NCI-H345 (cell line): ENCODE measurements around the gene FKBP6.
"Not testable (repeated sequence)": the region's sequence is repeated elsewhere in the genome, so short reads cannot be mapped to it uniquely, and the experiment has no call there.

Source experiments
- DNase-seq: peaks from one replicate; lab custom pipeline; 2025; lab: John Stamatoyannopoulos, UW

Gene FKBP6, protein sequence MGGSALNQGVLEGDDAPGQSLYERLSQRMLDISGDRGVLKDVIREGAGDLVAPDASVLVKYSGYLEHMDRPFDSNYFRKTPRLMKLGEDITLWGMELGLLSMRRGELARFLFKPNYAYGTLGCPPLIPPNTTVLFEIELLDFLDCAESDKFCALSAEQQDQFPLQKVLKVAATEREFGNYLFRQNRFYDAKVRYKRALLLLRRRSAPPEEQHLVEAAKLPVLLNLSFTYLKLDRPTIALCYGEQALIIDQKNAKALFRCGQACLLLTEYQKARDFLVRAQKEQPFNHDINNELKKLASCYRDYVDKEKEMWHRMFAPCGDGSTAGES

DNA sequence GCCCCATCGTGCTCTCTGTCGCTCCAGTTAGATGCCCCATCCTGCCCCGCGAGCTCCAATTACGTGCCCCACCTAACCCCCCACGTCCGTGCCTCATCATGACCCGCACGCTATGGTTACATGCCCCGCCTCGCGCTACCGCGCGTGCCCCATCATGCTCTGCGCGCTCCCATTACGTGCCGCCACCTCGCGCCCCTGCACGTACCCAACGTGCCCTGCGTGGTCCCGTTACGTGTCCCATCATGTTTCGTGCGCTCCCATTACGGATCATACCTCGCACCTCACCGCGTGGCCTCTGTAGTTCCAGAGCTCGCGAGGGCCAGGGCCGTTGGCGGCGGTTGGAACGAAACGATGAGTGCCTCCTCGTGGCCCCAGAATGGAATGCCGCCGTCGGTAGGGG, at the start of gene FKBP6, which contains the start of gene TRIM50:
TSS of gene FKBP6 (plus strand) at position 240 of the 400 bp plus-strand sequence. CDS start 268 bp downstream, outside the sequence.
TSS of gene TRIM50 (minus strand) at position 161 of the 400 bp plus-strand sequence. CDS start 3,295 bp downstream, outside the sequence.
- not testable (repeated sequence) for DNase-seq

DNA sequence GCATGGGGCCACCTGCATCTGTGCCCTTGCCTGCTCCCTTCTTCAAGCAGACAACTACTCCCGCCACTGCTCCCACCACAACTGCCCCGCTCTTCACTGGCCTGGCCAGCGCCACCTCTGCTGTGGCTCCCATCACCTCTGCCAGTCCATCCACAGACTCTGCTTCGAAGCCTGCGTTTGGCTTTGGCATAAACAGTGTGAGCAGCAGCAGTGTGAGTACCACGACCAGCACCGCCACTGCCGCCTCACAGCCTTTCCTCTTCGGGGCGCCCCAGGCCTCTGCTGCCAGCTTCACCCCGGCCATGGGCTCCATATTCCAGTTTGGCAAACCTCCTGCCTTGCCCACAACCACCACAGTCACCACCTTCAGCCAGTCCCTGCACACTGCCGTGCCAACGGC, 30.7 kb upstream of the FKBP6 start:
- not testable (repeated sequence) for DNase-seq

DNA sequence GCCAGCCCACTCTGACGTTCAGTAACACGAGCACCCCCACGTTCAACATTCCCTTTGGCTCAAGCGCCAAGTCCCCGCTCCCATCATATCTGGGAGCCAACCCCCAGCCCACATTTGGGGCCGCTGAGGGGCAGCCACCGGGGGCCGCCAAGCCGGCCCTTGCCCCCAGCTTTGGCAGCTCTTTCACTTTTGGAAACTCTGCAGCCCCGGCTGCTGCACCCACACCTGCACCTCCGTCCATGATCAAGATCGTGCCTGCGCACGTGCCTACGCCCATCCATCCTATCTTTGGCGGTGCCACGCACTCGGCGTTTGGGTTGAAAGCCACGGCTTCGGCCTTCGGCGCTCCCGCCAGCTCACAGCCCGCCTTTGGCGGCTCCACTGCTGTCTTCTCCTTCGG, 30.3 kb upstream of the FKBP6 start:
- not testable (repeated sequence) for DNase-seq

DNA sequence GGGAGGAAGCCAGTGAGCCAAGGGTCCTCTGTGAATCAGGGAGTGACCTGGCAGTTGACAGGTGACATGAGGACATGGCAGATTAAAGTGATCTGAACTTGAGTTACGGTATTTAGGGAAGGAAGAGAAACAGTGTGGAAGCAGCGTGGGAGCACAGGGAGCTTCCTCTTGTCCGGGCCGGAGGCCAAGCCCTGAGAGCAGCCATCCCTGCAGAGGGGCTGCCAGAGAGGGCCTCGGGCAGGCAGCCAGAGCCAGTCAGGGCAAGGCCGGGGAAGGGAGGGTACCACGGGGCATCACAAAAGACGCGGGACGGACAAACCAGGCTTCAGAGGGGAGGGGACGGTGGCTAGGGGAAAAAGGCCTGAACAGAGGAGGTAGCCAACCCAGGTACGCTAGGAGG, 28.1 kb upstream of the FKBP6 start:
- DNase-seq = not testable (repeated sequence)

DNA sequence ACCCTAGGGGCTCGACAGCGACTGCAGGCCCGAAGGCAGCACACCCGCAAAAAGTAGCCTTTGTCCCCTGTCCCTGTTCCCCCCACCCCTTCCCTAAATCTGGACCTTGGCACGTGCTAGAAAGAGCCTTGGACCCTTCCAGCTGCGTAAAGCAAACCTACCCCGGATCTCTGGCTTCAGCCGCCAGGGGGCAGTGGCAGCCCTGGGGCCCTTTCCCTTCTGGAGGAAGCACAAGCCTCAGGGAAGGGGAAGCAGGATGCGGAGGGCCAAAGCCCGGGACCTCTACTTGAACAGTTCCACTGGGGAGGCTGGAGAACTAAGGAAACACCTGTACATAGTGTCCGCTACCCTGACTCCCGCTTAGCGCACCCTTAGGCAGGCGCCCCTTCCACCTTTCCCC, 26.9 kb upstream of the FKBP6 start:
- not testable (repeated sequence) for DNase-seq

DNA sequence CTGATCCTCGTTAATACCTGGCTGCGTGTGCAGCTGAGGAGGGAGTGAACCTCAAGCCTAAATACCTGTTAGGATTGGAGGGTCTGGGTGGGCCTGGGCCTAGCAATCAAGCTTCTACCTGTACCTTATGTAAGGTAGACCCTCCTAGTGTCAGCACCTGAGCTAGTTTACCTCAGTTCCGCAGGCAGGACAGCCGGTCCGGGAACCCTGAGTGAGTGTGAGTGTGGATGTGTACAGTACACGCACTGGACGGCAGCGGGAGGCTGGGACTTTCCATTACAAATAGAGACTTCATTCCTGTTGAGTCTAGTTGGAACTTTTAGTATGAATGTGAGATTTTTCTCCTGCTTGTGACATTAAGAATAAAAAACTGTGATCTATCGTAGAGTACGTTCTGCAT, 25.1 kb upstream of the FKBP6 start:
- not testable (repeated sequence) for DNase-seq

DNA sequence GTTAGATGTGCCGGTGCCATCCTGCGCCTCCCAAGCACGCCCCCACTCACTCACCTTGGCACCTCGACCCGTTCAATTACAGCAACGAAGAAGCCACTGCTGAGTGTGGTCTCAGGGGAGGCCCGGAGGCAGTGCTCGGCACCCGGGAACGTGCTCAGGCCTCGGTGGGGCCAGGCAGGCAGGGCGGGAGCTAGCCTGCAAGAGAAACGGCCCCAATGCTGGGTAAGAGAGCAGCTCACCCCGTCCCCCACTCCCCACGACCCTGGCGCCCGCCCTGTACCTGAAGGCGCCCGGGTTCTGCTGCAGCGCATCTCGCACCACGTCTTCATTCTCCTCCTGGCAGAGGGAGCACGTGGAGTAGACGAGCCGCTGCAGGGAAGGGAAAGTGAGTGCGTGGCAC, 24.4 kb upstream of the FKBP6 start:
- no peak for DNase-seq

DNA sequence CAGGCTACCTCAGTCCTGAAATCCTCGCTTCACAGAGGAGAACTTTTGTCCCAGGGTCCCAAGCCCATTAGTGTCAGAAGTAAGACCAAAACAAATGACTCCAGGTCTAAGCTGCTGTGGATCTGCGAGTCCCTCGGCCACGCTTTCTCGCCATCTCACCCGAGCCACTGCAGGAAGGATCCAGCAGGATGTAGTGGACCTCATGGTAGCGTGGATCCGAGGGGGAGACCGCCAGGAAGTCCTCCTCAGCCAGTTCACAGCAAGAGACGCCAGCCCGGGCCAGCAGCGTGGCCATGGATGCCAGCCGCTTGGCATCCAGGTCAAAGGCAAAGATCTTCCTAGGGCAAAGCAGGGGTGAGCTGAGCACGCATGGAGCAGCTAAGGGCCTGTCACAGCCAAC, 23.9 kb upstream of the FKBP6 start:
- no peak for DNase-seq

DNA sequence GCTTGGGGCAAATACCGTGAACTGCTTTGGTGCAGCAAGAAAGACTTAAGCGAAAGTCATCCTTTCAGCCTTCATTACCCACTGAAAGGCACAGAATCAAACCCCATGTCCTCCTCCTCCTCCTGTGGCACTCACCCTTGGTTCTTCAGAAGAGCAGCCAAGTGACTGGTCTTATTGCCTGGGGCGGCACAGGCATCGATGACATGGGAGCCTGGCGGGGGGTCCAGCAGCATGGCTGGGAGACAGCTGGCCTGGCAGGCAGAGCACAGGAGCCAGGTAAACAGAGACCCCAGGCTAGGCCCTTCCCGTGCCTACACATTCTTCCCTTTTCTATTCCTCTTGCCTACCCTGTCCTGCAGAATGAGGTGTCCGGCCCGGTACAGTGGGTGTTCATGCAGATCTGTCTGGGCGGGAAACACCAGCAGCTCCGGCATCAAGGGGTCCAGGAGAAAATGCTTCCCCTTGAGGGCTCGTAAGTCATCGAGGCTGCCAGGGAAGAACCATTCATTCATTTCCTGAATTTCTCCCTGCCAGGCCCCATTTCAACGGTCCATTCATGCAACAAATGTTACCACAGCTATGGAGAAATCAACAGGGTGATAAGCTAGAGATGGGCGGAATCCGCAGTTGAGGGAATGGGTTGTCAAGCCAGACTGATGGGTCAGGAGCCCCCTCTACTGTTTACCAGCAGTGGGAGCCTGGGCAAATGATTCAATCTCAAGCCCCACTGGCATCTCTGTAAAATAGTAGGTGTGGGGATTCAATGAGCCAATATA, 23.2 kb upstream of the FKBP6 start:
- DNase-seq = not testable (repeated sequence)

DNA sequence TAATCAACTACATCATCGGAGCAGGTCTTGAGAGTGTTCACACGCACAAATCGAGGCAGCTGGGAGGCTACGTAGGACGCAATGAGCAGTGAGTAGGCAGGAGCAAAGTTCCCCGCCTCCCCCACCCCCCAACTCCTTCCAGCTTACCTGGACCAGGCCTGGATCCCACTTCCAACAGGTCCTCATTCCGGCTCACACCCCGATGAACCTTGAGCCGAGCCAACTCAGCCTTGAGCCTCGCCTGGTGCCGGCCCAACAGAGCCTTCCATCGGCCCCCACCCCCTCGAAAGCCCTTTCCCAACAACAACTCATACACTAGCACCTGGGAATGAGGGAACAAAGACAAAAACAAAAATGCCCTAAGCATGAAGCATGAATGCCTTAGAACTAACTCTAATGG, 20.5 kb upstream of the FKBP6 start:
- no peak for DNase-seq

DNA sequence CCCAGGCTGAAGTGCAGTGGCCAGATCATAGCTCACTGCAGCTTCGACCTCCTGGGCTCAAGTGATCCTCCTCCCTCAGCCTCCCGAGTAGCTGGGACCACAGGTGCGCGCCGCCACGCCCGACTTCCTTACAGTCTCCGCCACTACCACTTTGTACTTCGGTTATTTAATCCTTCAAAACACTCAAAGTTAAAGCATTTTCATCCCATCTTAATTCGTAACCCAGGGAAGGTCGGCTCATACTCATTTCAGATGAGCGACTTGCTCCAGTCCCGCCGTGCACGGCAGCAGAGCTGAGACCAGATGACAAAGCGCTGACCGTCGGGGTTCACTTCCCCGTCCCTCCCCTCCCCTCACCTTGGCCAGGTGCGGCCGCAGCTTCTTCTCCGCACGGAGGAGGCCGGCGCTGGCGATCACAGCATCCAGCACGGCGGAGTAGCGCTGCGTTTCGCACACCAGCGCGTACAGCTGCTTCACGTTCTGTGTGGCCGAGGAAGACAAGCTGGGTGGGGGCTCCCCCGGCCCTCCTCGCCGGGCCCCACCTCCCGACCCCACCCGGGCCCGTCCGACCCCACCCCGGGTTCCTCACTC, 19.8 kb upstream of the FKBP6 start:
- DNase-seq = peak; percentile 20

DNA sequence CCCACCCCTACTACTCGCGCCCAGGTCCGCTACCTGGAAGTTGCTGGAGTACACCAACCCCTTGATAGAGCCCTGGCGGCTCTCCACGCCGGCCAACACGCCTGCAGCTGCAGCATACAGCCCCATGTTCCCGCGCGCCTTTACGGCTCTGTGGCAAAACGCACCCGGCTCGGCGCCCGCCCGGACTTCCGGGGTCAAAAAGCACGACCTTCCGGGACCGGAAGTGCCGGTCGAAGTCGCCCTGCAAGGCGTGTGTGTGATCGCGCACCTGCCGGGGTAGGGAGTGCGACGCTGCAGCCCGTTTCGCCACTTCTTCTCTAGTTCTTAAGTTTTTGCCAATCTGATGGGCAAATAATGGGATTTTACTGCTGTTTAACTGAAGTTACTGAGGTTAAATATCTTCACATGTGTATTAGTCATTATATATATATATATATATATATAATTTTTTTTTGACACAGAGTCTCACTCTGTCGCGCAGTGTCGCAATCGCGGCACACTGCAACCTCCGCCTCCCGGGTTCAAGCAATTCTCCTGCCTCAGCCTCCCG, 19.2 kb upstream of the FKBP6 start, which contains the start of gene NSUN5:
TSS of gene NSUN5 (minus strand) at position 162 of the 550 bp plus-strand sequence. CDS start at position 126, 36 bp downstream.
- DNase-seq = peak; percentile 79

DNA sequence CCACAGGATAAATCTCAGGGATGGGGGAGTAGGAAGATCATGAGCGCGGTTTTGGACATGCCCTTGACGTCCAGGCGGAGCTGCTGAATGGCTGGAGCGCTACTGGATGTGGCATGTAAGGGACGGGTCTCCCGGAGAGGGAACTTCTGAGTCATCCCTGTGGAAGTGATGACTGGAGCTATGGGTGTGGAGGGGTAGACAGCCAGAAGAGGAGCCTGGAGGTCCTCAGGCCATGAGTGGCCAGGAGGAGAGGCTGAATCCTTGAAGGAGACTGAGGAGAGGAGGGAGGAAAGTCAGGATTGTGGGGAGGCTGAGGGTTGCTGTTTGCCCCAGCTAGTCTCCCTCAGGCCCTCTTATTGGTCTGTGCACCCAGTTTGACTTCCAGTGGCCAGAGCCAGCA, 16.5 kb upstream of the FKBP6 start:
- not testable (repeated sequence) for DNase-seq

DNA sequence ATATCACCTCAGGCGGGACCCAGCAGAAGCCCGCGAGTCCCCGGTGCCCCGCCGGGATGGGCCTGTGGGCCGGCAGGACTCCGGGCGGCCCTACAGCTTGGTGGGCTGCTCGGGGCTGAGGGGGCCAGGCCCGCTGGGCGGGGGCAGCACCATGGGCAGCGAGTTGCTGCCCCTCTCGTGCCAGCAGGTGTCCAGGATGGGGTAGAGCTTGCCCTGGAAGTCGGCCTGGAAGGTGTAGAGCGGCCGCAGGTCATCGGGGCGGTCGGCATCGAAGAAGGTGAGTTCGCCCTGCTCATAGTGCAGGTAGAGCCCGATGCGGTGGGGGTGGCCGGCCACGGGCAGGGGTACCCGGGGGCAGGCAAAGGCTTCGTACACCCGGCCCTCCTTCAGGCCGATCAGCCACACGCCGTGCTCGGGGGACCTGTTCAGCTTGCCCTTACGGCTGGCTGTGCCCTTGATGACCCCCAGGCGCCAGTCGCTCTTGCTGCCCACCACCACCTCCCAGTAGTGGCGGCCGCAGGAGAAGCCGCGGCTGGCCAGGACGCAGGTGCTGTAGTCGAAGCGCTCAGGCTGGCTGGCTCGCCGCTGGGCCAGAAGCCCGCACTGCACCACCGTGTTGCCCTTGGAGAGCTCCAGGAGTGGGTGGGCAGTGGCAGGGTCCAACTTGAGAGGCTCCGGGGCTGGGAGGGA, 15.0 kb upstream of the FKBP6 start:
- DNase-seq = no peak

DNA sequence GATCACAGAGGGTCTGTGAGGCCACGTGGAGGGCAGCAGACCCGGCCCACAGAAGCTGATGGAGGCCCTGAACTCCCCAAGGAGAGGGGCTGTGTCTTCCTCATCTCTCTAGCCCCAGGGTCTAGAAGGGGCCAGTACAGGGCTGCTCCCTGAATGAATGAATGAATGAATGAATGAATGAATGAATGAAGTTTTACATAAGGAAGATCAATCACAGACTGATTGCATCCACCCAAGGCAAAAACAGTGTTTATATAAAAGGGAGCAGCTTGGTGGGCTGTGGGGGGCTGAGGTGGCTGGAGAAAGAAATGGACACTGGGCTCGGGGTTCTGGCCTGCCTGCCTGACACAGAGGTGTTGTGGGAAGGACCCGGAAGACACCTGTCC, 14.4 kb upstream of the FKBP6 start:
- no peak for DNase-seq

DNA sequence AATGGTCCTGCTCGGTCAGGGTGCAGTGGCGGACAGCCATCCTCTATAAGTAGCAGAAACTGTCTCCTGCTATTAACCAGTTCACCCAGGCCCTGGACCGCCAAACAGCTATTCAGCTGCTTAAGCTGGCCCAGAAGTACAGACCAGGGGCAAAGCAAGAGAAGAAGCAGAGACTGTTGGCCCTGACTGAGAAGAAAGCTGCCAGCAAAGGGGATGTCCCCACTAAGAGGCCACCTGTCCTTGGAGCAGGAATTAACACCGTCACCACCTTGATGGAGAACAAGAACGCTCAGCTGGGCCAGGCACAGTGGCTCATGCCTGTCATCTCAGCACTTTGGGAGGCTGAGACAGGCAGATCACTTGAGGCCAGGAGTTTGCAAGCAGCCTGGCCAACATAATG, 13.7 kb upstream of the FKBP6 start:
- DNase-seq = no peak

DNA sequence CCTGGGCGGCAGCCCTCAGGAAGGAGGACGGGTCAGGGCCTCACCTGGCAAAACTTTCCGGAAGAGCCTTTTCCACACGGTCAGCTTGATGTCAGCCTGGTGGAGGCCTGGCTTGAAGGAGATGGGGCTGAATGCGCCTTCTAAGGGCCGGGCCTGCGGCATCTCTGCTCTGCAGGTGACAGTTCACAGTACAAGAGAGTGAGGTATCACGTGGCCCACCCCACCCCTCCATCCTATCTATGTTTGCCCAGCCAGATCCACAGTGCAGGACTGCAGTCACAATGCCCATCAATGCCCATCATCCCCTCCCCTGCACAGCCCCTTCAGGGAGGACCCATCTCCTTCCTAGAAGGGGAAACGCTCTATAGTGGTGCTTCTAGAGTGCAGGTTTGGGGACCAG, 11.4 kb upstream of the FKBP6 start:
- DNase-seq = no peak

DNA sequence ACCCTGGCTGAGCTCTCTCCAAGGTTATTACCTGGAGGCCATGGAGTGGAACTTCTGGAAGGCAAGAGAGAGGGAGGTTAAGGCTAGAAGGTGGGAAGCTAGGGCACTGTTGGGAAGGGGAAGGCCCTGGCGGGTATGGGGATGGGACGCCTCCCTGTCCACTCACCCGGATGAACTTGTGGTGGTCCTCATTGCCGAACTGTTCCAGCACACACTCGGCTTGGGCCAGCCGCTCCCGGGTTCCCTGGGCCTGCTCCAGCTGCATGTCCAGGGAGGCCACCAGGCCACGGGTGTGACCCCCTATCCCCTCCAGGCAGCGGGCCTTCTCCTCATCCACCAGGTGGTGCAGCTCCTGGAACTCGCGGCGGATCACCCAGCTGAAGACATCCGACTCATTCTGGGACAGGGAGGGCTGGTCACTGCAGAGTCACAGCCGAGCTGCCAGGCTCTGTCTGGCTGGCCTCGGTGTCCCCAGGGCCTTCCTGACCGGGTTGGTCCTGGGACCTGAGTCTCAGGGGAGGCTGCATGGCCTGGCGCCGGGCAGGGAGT, 9.2 kb upstream of the FKBP6 start:
- not testable (repeated sequence) for DNase-seq

DNA sequence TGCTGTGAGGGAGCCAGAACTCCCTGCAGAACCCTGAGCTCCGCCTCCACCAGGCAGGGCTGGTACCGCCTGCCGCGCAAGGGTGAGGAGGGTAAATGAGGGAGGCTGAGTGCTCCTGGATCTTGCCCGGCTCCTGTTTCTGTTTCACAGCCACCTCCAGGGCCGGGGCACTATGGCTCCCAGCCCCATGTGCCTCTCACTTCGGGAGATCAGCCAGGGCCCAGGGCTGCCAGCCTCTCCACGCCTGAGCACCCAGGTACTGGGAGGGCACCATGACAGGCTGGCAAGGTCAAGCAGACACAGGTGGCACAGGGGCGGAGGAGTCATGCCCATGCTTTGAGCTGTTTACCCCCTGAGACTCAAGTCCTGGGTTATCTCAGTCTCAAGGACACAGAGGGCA, 8.4 kb upstream of the FKBP6 start:
- not testable (repeated sequence) for DNase-seq

DNA sequence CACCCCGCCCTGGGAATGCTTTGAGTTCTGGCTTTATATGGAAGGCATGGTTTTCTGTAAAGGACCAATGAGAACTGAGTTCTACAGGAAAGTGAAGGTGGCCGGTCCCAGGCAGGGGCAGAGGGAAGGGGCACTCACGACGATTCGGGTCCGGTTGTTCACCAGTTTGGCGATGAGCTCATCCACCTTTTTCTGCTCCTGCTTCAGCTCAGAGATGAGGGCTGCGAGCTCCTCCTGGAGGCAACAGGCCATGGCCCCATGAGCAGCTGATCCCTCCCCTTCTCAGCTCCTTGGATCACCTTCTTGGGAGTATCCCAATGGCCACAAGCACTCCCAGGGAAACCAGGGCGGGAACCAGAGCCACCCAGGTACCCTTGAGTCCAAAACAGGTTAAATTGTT, 8.0 kb upstream of the FKBP6 start:
- not testable (repeated sequence) for DNase-seq

DNA sequence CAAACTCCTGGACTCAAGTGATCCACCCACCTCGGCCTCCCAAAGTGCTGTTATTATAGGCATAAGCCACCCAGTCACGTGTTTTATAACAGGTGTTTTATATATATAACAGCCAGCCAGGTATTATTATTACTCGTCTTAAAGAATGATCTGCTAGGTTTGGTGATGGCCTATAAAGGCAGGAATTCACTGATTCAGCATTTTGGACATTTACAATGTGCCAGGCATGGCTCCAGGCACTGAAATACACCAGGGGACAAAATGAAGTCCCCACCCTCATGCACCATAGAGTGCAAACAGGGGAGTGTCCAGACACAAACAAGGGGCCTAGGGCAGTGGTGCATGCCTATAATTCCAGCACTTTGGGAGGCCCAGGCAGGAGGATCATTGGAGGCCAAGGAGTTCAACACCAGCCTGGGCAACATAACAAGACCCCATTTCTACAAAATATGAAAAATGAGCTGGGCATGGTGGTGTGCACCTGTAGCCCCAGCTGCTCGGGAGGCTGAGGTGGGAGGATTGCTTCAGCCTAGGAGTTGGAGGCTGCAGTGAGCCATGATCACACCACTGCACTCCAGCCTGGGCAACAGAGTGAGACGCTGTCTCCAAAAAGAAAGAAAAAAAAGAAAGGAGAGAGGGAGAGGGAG, 4.4 kb upstream of the FKBP6 start:
- not testable (repeated sequence) for DNase-seq
